Spleen (tissue), 11 donors: Measurements from ENCODE around the gene EML3. TPM values are rescaled to one million over a fixed set of nuclear protein-coding genes. Genes with fewer than 3 reads are reported as not detected.
"Not testable (repeated sequence)": the region's sequence is repeated elsewhere in the genome, so short reads cannot be mapped to it uniquely, and the experiment has no call there.

ENCODE experiments used
- DNase-seq: peaks from one replicate; pipeline ENCODE4 v3.0.0-alpha.2; 2020
- H3K27ac ChIP-seq, 8 donors: fragments of 200-600 bp; sonication (generic) in 7 of 8; 1 replicate in 4 of 8; 2 replicates in 4 of 8; pipeline versions ENCODE4 v1.5.0 to v1.8.0; 2016 to 2021; ENCODE audit warnings: inconsistent platforms in 4 of 8, mild to moderate bottlenecking in 4 of 8, moderate library complexity in 1 of 8
- H3K27me3 ChIP-seq, 7 donors: fragments of 200-600 bp; sonication (generic) in 6 of 7; replicated peaks in 1 of 7; 1 replicate in 4 of 7; 2 replicates in 3 of 7; pipeline versions ENCODE4 v1.5.0 to v1.8.0; 2016 to 2021; ENCODE audit warnings: inconsistent platforms in 3 of 7, mild to moderate bottlenecking in 1 of 7
- H3K36me3 ChIP-seq, 6 donors: fragments of 200-600 bp; sonication (generic) in 5 of 6; 1 replicate in 4 of 6; 2 replicates in 2 of 6; pipeline versions ENCODE4 v1.5.0 to v1.8.0; 2016 to 2021; ENCODE audit warnings: inconsistent platforms in 2 of 6
- H3K4me1 ChIP-seq, 6 donors: fragments of 200-600 bp; sonication (generic) in 5 of 6; 1 replicate in 3 of 6; 2 replicates in 3 of 6; pipeline versions ENCODE4 v1.5.0 to v1.8.0; 2016 to 2021; ENCODE audit warnings: inconsistent platforms in 3 of 6
- H3K4me3 ChIP-seq, 8 donors: fragments of 200-600 bp; sonication (generic) in 7 of 8; 1 replicate in 4 of 8; 2 replicates in 4 of 8; pipeline versions ENCODE4 v1.5.0 to v1.8.0; 2016 to 2021; ENCODE audit warnings: inconsistent platforms in 4 of 8, mild to moderate bottlenecking in 4 of 8, moderate library complexity in 2 of 8
- H3K9me3 ChIP-seq, 8 donors: fragments of 200-600 bp; sonication (generic) in 7 of 8; 1 replicate in 4 of 8; 2 replicates in 4 of 8; pipeline versions ENCODE4 v1.5.0 to v1.8.0; 2016 to 2021; ENCODE audit warnings: inconsistent platforms in 4 of 8
- POLR2A ChIP-seq, 3 donors: fragments of 450-650 bp; IDR thresholded peaks; one replicate each; pipeline ENCODE4 v1.5.1; 2017; ENCODE audit warnings: antibody characterized with exemption in 3 of 3, mild to moderate bottlenecking in 1 of 3
- POLR2AphosphoS5 ChIP-seq, 3 donors: sonication (generic); formaldehyde crosslinking; IDR thresholded peaks; one replicate each; pipeline ENCODE4 v1.5.1; 2017; ENCODE audit warnings: antibody characterized with exemption in 3 of 3
- WGBS, 5 donors: extraction: QIAGEN DNeasy Blood & Tissue Kit in 3 of 5; methylation state at CpG; one replicate each; pipeline versions ENCODE4 v1.1.5 to v1.1.7; 2013 to 2018; 5-methylcytosine and 5-hydroxymethylcytosine counted together
- intact Hi-C: fragments of 100-400 bp; cut with DNase I; formaldehyde crosslinking; loops from one replicate; pipeline ENCODE4 v1.15.0; 2023; ENCODE audit warnings: low total_unique reads
- polyA plus RNA-seq, 3 donors: library from polyadenylated mRNA; stranded (reverse); fragments of 200-250 nt; gene quantifications; one replicate each; pipeline ENCODE4 v1.2.1, GENCODE V29; 2013
- total RNA-seq, 7 donors: library from RNA; depleted of rRNA in 3 of 7; stranded (reverse); fragments of >200 nt in 3 of 7; fragmentation: NEBNext Ultra II Directional in 4 of 7; extraction: Animal tissue kit (Norgen Biotek cat#: 25700) in 4 of 7; gene quantifications; one replicate each; pipeline versions ENCODE4 v1.1.0 to v1.2.1, GENCODE V29; 2016 to 2021
- TF ChIP-seq, protein P1 (sequence below), 11 experiments: fragments of 200-600 bp in 7 of 11; fragments of 450-650 bp in 4 of 11; sonication (generic) in 4 of 11; IDR thresholded peaks in 8 of 11; conservative IDR thresholded peaks in 3 of 11; 1 replicate in 7 of 11; 2 replicates in 4 of 11; pipeline versions ENCODE4 v1.4.0 to v1.8.0; 2016 to 2021; ENCODE audit warnings: antibody characterized with exemption in 11 of 11, inconsistent platforms in 4 of 11, mild to moderate bottlenecking in 1 of 11
- donor health status: healthy with polysubstance abuse.
- donor health status: DM: no; HTN: no; CAD: no; lungs with moderate emphysema.
- donor health status: DM: no; HTN: no; CAD: no.
- donor health status: Bipolar disorder and iron deficiency.
- donor health status: healthy.
- donor health status: DM: no; HTN: no; CAD: no.
- donor health status: DM: yes; HTN: yes; CAD: no.

EML3 gene
- total and polyA plus RNA-seq, 10 donors = 46.7 to 159 (median 112) TPM

DNA sequence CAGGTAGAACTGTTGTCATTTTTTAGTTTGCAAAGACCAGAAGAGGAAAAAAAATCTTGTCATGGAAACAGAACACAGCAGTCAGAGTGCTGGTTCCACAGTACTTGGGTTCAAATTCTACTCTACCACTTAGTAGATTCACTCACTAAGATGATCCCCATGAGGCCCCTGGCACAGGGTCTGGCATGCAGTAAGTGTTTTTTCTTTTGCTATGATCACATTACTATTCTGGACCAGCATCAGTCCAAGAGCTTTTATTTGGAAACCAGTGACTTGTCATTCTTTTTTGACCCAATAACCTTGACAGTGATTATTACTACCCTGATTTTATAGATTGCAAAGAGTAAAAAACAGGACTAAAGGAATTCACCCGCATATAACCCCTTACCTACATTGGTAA lies 43.0 kb downstream of the EML3 start:
- DNase-seq = peak; percentile 2
- H3K27ac ChIP-seq = peak overlapping the region in 1 of 8 donors; percentile 20
- TF ChIP-seq POLR2A (IDR thresholded peaks at IDR 0.05) (no peak), POLR2AphosphoS5 (IDR thresholded peaks at IDR 0.05) (no peak)
- TF ChIP-seq, protein P1, sequence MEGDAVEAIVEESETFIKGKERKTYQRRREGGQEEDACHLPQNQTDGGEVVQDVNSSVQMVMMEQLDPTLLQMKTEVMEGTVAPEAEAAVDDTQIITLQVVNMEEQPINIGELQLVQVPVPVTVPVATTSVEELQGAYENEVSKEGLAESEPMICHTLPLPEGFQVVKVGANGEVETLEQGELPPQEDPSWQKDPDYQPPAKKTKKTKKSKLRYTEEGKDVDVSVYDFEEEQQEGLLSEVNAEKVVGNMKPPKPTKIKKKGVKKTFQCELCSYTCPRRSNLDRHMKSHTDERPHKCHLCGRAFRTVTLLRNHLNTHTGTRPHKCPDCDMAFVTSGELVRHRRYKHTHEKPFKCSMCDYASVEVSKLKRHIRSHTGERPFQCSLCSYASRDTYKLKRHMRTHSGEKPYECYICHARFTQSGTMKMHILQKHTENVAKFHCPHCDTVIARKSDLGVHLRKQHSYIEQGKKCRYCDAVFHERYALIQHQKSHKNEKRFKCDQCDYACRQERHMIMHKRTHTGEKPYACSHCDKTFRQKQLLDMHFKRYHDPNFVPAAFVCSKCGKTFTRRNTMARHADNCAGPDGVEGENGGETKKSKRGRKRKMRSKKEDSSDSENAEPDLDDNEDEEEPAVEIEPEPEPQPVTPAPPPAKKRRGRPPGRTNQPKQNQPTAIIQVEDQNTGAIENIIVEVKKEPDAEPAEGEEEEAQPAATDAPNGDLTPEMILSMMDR (IDR thresholded peaks at IDR 0.05 in 8 of 11, conservative IDR thresholded peaks at IDR 0.05 in 3 of 11) = no peak
- WGBS, 5 donors = 84 to 96% (median 93%) methylated on average over 1 of the region's 1 CpG
- H3K4me3 ChIP-seq = no peak overlapping the region
- H3K9me3 ChIP-seq = no peaks in the 10 kb centered on the region
- intact Hi-C loops = no loop called here
- no peaks in the 10 kb centered on the region for H3K27me3 ChIP-seq
- peaks cover 15 to 72% (median 37%) of the 10 kb centered on the region in 6 donors for H3K4me1 ChIP-seq
- H3K36me3 ChIP-seq = peaks cover 0 to 81% (median 77%) of the 10 kb centered on the region in 6 donors

DNA sequence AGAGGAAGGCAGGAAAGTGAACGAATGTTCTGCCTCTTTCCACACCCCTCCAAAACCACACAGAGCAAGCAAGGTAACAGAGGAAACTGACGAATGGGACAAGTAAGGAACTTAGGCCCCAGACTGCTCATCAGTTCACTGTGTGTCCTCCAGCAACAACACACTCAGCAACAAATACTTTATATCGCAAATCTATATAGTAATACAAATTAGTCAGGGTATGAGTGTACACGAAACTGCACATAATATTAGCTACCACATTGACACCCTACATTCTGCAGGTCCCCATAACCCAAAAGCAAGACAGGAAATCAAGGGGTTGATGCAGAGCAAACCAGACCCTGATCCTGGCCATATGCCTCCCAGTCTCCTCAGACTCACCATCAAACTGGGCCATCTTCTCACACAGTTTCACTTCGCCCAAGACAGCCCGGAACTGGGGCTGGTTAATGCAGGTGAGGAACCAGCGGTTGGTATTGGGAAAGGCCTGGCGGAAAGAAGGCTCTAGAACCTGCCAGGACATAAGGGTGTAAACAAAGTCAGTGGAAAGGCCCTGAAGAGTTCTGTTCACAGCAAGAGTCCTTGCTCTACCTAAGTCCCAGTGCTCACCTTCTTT lies 45.4 kb downstream of the EML3 start:
- peak overlapping the region in 2 of 8 donors; percentile 58 to 70 for H3K27ac ChIP-seq

DNA sequence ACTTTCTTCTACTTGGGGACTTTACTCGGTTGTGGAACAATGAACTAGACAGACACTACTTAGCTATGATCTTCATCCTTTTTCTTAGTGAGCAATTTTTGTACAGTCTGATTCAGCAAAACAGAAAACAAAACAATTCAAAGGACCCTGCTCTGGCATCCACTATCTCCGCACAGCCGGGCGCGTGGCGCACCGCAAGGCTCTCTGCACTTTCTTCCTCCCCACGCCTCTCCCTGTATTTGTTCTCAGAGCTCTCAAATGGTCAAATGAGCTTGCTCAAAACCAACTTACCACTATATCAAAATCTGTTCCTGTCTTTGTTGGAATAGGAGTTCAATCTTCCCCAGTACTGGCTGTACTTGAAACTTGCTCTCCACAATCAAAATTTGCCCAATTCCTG lies 46.3 kb downstream of the EML3 start:
- DNase-seq = peak; percentile 25
- Histone ChIP-seq H3K9me3 (no peaks in the 10 kb centered on the region), H3K4me1 (peaks cover 4 to 62% (median 18%) of the 10 kb centered on the region in 6 donors), H3K36me3 (peaks cover 0 to 100% (median 94%) of the 10 kb centered on the region in 6 donors), H3K27me3 (no peaks in the 10 kb centered on the region), H3K4me3 (no peak overlapping the region), H3K27ac (peak overlapping the region in 2 of 8 donors; percentile 58 to 70)
- intact Hi-C loops = no loop called here
- 91 to 96% (median 95%) methylated on average over 8 of the region's 8 CpGs for WGBS, 5 donors
- TF ChIP-seq, protein P1 (IDR thresholded peaks at IDR 0.05 in 8 of 11, conservative IDR thresholded peaks at IDR 0.05 in 3 of 11) = no peak
- TF ChIP-seq POLR2AphosphoS5 (IDR thresholded peaks at IDR 0.05) = no peak
- TF ChIP-seq POLR2A (IDR thresholded peaks at IDR 0.05) = no peak

More for the DNA sequence above, 45.4 kb downstream of the EML3 start:
- DNase-seq = peak; percentile 32
- H3K36me3 ChIP-seq = peaks cover 0 to 100% (median 96%) of the 10 kb centered on the region in 6 donors
- H3K27me3 ChIP-seq = no peaks in the 10 kb centered on the region
- intact Hi-C loops = no loop called here
- no peak for TF ChIP-seq POLR2AphosphoS5 (IDR thresholded peaks at IDR 0.05)
- TF ChIP-seq, protein P1 (IDR thresholded peaks at IDR 0.05 in 8 of 11, conservative IDR thresholded peaks at IDR 0.05 in 3 of 11) = no peak
- no peak for TF ChIP-seq POLR2A (IDR thresholded peaks at IDR 0.05)
- WGBS, 5 donors = 44 to 79% (median 75%) methylated on average over 8 of the region's 8 CpGs
- H3K4me3 ChIP-seq = no peak overlapping the region
- H3K4me1 ChIP-seq = peaks cover 4 to 65% (median 25%) of the 10 kb centered on the region in 6 donors
- H3K9me3 ChIP-seq = no peaks in the 10 kb centered on the region

DNA sequence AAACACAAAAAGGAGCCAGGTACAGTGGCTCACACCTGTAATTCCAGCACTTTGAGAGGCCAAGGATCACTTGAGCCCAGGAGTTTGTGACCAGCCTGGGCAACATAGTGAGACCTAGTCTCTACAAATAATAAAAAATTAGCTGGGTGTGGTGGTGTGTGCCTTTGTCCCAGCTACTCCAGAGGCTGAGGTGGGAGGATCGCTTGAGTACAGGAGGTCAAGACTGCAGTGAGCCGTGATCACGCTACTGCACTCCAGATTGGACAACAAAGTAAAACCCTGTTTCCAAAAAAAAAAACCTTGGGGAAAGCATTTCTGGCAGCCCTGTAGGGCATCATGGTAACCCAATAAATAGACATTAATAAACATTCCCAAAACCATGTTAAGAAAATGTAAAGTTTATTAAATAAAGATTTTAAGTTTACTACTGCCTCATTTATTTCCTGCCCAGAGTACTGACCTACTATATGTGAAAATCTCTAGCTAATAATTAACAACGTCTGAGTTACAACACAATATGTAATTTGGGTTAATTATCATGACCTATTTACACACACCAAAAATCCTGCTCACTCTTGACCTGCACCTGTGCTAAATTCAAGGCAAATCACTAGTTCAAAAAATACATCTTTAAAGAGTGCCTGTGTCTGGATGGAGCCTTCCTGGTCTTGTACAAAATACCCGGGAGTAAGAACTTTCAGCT lies 47.3 kb downstream of the EML3 start:
- DNase-seq = peak; percentile 25
- H3K4me1 ChIP-seq = peaks cover 10 to 62% (median 18%) of the 10 kb centered on the region in 6 donors
- peaks cover 0 to 100% (median 92%) of the 10 kb centered on the region in 6 donors for H3K36me3 ChIP-seq
- H3K27ac ChIP-seq = peak overlapping the region in 1 of 8 donors; percentile 27
- WGBS, 5 donors = 68 to 82% (median 79%) methylated on average over 5 of the region's 5 CpGs
- intact Hi-C loops = no loop called here
- H3K4me3 ChIP-seq = no peak overlapping the region
- no peak for TF ChIP-seq POLR2AphosphoS5 (IDR thresholded peaks at IDR 0.05)
- TF ChIP-seq, protein P1 (IDR thresholded peaks at IDR 0.05 in 8 of 11, conservative IDR thresholded peaks at IDR 0.05 in 3 of 11) = no peak
- TF ChIP-seq POLR2A (IDR thresholded peaks at IDR 0.05) = no peak
- H3K9me3 ChIP-seq = no peaks in the 10 kb centered on the region
- H3K27me3 ChIP-seq = no peaks in the 10 kb centered on the region

DNA sequence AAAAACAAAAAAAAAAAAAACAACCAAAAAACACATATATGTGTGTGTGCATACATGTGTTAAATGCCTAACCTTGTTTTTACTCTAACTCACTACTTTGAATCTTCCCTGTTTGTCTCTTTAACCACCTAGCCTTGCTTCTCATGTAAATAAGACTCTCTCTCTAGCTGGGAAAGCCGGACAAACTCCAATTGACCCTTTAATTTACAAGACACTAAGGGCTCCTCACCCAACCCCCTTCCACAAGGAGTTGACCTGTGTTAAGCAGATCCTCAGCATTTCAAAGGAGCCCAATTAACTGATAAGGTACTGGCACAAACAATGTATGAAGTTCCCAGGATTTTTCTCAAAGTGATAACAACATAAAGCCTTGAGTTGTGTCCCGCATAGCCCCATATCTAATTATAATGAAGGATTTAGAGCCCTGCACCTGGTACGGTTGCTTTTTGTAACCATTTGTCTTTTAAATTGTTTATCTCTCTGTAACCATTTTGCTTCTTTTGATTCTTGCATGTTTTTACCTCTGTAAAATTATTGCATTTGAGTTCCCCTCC lies 50.8 kb downstream of the EML3 start:
- not testable (repeated sequence) for H3K27me3 ChIP-seq, DNase-seq, H3K27ac ChIP-seq, H3K4me3 ChIP-seq, H3K9me3 ChIP-seq
- Histone ChIP-seq H3K4me1 (peaks cover 20 to 79% (median 34%) of the 10 kb centered on the region in 6 donors), H3K36me3 (peaks cover 0 to 96% (median 80%) of the 10 kb centered on the region in 6 donors)
- intact Hi-C loops = loop anchor here (5.0 kb wide), 1 partner anchor 139 kb away; no protein-coding TSS in a partner anchor
- WGBS, 5 donors = 81 to 94% (median 88%) methylated on average over 3 of the region's 3 CpGs
